ENCODE results near the gene NECAB2.

Gene NECAB2

GRCh38 chr16:83996481-83997252 lies 28.6 kb downstream of the NECAB2 start:
- H3K27ac ChIP-seq (ENCODE audit: low read depth, low read length), result no peak overlapping the region
- H3K4me3 ChIP-seq (ENCODE audit: low read length), result no peak overlapping the region
- H3K9ac ChIP-seq (ENCODE audit: low read length), result no peak overlapping the region
- no peaks in the 10 kb centered on the region for H3K36me3 ChIP-seq (ENCODE audit: control insufficient read depth, insufficient read depth, low read length)
- H3K27me3 ChIP-seq (ENCODE audit: control insufficient read depth, insufficient read depth, low read length), result no peaks in the 10 kb centered on the region
- H3K4me1 ChIP-seq (ENCODE audit: control insufficient read depth, insufficient read depth, low read length), result no peaks in the 10 kb centered on the region

- Histone ChIP-seq H3K9ac (ENCODE audit: low read length) (no peak overlapping the region), H3K4me3 (ENCODE audit: low read length) (no peak overlapping the region), H3K36me3 (ENCODE audit: control insufficient read depth, insufficient read depth, low read length) (no peaks in the 10 kb centered on the region), H3K27me3 (ENCODE audit: control insufficient read depth, insufficient read depth, low read length) (no peaks in the 10 kb centered on the region), H3K27ac (ENCODE audit: low read depth, low read length) (no peak overlapping the region), H3K4me1 (ENCODE audit: control insufficient read depth, insufficient read depth, low read length) (no peaks in the 10 kb centered on the region)
Observed at GRCh38 chr16:83998091-83998490, 30.0 kb downstream of the NECAB2 start.

- Histone ChIP-seq H3K4me3 (ENCODE audit: low read length) (no peak overlapping the region), H3K27me3 (ENCODE audit: control insufficient read depth, insufficient read depth, low read length) (peaks cover under 1% of the 10 kb centered on the region), H3K9ac (ENCODE audit: low read length) (no peak overlapping the region), H3K27ac (ENCODE audit: low read depth, low read length) (no peak overlapping the region), H3K4me1 (ENCODE audit: control insufficient read depth, insufficient read depth, low read length) (no peaks in the 10 kb centered on the region), H3K36me3 (ENCODE audit: control insufficient read depth, insufficient read depth, low read length) (no peaks in the 10 kb centered on the region)
Observed at GRCh38 chr16:84000989-84001642, 33.1 kb downstream of the NECAB2 start.

- no peaks in the 10 kb centered on the region for H3K36me3 ChIP-seq (ENCODE audit: control insufficient read depth, insufficient read depth, low read length)
- H3K9ac ChIP-seq (ENCODE audit: low read length), result no peak overlapping the region
- no peak overlapping the region for H3K4me3 ChIP-seq (ENCODE audit: low read length)
- H3K27ac ChIP-seq (ENCODE audit: low read depth, low read length), result no peak overlapping the region
- no peaks in the 10 kb centered on the region for H3K4me1 ChIP-seq (ENCODE audit: control insufficient read depth, insufficient read depth, low read length)
- H3K27me3 ChIP-seq (ENCODE audit: control insufficient read depth, insufficient read depth, low read length), result peaks cover 3% of the 10 kb centered on the region
Observed at GRCh38 chr16:84001726-84002125, 33.7 kb downstream of the NECAB2 start.

- Histone ChIP-seq H3K27ac (ENCODE audit: low read depth, low read length) (no peak overlapping the region), H3K9ac (ENCODE audit: low read length) (no peak overlapping the region), H3K4me3 (ENCODE audit: low read length) (no peak overlapping the region), H3K36me3 (ENCODE audit: control insufficient read depth, insufficient read depth, low read length) (no peaks in the 10 kb centered on the region), H3K4me1 (ENCODE audit: control insufficient read depth, insufficient read depth, low read length) (no peaks in the 10 kb centered on the region), H3K27me3 (ENCODE audit: control insufficient read depth, insufficient read depth, low read length) (peaks cover 5% of the 10 kb centered on the region)
Observed at GRCh38 chr16:84003038-84003437, 35.0 kb downstream of the NECAB2 start.

- peaks cover 5% of the 10 kb centered on the region for H3K27me3 ChIP-seq (ENCODE audit: control insufficient read depth, insufficient read depth, low read length)
- H3K4me3 ChIP-seq (ENCODE audit: low read length), result no peak overlapping the region
- no peak overlapping the region for H3K27ac ChIP-seq (ENCODE audit: low read depth, low read length)
Observed at GRCh38 chr16:84004442-84004841, 36.4 kb downstream of the NECAB2 start.

GRCh38 chr16:84005391-84005790 lies 37.3 kb downstream of the NECAB2 start:
- no peak overlapping the region for H3K9ac ChIP-seq (ENCODE audit: low read length)
- no peak overlapping the region for H3K27ac ChIP-seq (ENCODE audit: low read depth, low read length)
- H3K4me1 ChIP-seq (ENCODE audit: control insufficient read depth, insufficient read depth, low read length), result no peaks in the 10 kb centered on the region
- peaks cover 5% of the 10 kb centered on the region for H3K27me3 ChIP-seq (ENCODE audit: control insufficient read depth, insufficient read depth, low read length)
- no peak overlapping the region for H3K4me3 ChIP-seq (ENCODE audit: low read length)
- no peaks in the 10 kb centered on the region for H3K36me3 ChIP-seq (ENCODE audit: control insufficient read depth, insufficient read depth, low read length)

More at GRCh38 chr16:84004442-84004841, 36.4 kb downstream of the NECAB2 start:
- H3K36me3 ChIP-seq (ENCODE audit: control insufficient read depth, insufficient read depth, low read length), result no peaks in the 10 kb centered on the region
- H3K4me1 ChIP-seq (ENCODE audit: control insufficient read depth, insufficient read depth, low read length), result no peaks in the 10 kb centered on the region
- H3K9ac ChIP-seq (ENCODE audit: low read length), result no peak overlapping the region

GRCh38 chr16:84007520-84007919 lies 39.5 kb downstream of the NECAB2 start:
- Histone ChIP-seq H3K4me3 (ENCODE audit: low read length) (no peak overlapping the region), H3K27ac (ENCODE audit: low read depth, low read length) (no peak overlapping the region), H3K4me1 (ENCODE audit: control insufficient read depth, insufficient read depth, low read length) (no peaks in the 10 kb centered on the region), H3K9ac (ENCODE audit: low read length) (no peak overlapping the region), H3K36me3 (ENCODE audit: control insufficient read depth, insufficient read depth, low read length) (no peaks in the 10 kb centered on the region), H3K27me3 (ENCODE audit: control insufficient read depth, insufficient read depth, low read length) (peaks cover 5% of the 10 kb centered on the region)

- H3K27me3 ChIP-seq (ENCODE audit: control insufficient read depth, insufficient read depth, low read length), result peaks cover 5% of the 10 kb centered on the region
- H3K9ac ChIP-seq (ENCODE audit: low read length), result no peak overlapping the region
- H3K27ac ChIP-seq (ENCODE audit: low read depth, low read length), result no peak overlapping the region
- H3K4me1 ChIP-seq (ENCODE audit: control insufficient read depth, insufficient read depth, low read length), result no peaks in the 10 kb centered on the region
- no peaks in the 10 kb centered on the region for H3K36me3 ChIP-seq (ENCODE audit: control insufficient read depth, insufficient read depth, low read length)
- no peak overlapping the region for H3K4me3 ChIP-seq (ENCODE audit: low read length)
Observed at GRCh38 chr16:84007965-84008364, 39.9 kb downstream of the NECAB2 start.

GRCh38 chr16:84009282-84009681 lies 41.2 kb downstream of the NECAB2 start:
- Histone ChIP-seq H3K36me3 (ENCODE audit: control insufficient read depth, insufficient read depth, low read length) (no peaks in the 10 kb centered on the region), H3K9ac (ENCODE audit: low read length) (no peak overlapping the region), H3K4me3 (ENCODE audit: low read length) (no peak overlapping the region), H3K27ac (ENCODE audit: low read depth, low read length) (no peak overlapping the region), H3K4me1 (ENCODE audit: control insufficient read depth, insufficient read depth, low read length) (no peaks in the 10 kb centered on the region), H3K27me3 (ENCODE audit: control insufficient read depth, insufficient read depth, low read length) (peaks cover 8% of the 10 kb centered on the region)

- Histone ChIP-seq H3K27ac (ENCODE audit: low read depth, low read length) (no peak overlapping the region), H3K4me3 (ENCODE audit: low read length) (no peak overlapping the region), H3K4me1 (ENCODE audit: control insufficient read depth, insufficient read depth, low read length) (no peaks in the 10 kb centered on the region), H3K9ac (ENCODE audit: low read length) (no peak overlapping the region), H3K27me3 (ENCODE audit: control insufficient read depth, insufficient read depth, low read length) (peaks cover 3% of the 10 kb centered on the region), H3K36me3 (ENCODE audit: control insufficient read depth, insufficient read depth, low read length) (no peaks in the 10 kb centered on the region)
Observed at GRCh38 chr16:84013787-84014569, 45.9 kb downstream of the NECAB2 start.

- Histone ChIP-seq H3K27me3 (ENCODE audit: control insufficient read depth, insufficient read depth, low read length) (peaks cover 3% of the 10 kb centered on the region), H3K4me3 (ENCODE audit: low read length) (no peak overlapping the region), H3K4me1 (ENCODE audit: control insufficient read depth, insufficient read depth, low read length) (no peaks in the 10 kb centered on the region), H3K27ac (ENCODE audit: low read depth, low read length) (no peak overlapping the region), H3K9ac (ENCODE audit: low read length) (no peak overlapping the region), H3K36me3 (ENCODE audit: control insufficient read depth, insufficient read depth, low read length) (no peaks in the 10 kb centered on the region)
Observed at GRCh38 chr16:84014570-84015327, 46.7 kb downstream of the NECAB2 start.

All from rectal smooth muscle tissue (tissue), 1 donor.